GM18519 (cell line): Measurements from ENCODE around the gene TAF1B.
"Not testable (repeated sequence)": the region's sequence is repeated elsewhere in the genome, so short reads cannot be mapped to it uniquely, and the experiment has no call there.

ENCODE experiments used
- ATAC-seq: cut with Tn5 transposase; IDR thresholded peaks from one replicate; pipeline ENCODE4 v1.9.1; 2021; ENCODE audit warnings: mild to moderate bottlenecking, moderate library complexity; ENCODE audit not compliant: unreplicated experiment, low FRiP score

The TAF1B gene

DNA sequence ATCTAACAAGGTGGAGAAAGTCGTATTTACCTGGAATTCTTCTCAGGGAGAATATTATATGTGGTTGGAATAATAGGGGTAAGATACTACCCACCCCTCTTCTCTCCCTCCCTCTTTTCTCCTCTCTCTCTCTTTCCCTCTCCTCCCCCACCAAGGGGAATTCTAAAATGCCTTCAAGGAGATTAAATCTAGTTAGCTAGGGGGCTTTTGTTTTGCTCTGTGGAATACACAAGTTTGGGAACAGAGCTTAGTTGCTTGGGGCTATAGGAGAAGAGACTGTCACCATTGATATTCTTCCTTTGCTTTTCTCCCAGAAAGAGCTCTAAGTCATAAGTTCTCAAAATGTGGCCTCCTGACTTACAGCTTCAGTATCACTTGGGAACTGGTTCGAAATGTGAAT, 34.5 kb downstream of the TAF1B start:
- ATAC-seq = no peak

DNA sequence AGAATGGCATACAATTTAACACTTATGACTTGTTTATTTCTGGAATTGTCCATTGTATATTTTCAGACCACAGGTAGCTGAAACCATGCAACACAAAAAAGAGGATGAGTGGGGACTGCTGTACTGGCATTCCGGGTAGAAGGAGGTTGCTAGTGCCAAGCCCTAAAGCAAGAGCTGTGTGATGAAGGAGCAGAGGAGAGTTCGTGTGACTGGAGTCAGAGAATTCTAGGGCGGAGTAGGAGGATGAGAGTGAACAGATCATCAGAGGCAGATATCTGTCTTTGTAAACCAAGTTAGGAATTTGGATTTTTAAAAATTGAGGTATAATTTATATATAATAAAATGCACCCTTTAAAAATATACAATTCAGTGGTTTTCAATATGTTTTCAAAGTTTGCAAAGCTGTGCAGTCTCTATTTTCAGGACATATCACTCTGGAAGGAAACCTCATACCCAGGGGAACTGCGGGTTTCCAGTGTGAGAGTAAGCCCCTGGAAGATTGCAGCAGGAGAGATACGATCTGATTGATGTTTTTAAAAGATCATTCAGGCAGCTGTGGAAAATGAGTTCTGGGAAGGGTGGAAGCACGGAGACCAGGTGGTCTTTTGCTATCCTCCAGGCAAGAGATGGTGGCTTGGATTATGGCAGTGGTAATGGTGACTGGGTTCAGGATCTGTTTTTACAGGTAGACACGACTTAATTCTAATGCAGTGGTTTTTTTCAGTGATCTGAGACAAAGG, 36.4 kb downstream of the TAF1B start:
- ATAC-seq = no peak

DNA sequence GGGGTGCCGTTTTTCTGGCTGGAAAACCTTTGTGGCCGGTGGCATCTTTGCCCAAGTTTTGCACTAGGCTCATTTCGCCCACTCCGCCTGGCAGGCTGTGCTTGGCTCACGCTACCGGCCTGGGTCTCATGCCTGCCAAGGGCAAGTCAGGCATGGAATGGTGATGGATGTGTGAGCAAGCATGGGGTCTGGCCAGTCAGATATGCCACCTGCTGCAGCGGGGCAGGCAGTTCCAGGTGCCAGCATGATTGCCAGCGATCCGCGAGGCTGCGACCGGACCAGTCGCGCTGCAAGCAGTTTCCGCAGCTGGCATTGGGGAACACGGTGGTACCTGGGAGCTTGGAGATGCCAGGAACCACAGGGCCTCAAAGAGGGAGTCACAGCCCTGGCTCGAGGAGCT, 40.6 kb downstream of the TAF1B start:
- no peak for ATAC-seq

DNA sequence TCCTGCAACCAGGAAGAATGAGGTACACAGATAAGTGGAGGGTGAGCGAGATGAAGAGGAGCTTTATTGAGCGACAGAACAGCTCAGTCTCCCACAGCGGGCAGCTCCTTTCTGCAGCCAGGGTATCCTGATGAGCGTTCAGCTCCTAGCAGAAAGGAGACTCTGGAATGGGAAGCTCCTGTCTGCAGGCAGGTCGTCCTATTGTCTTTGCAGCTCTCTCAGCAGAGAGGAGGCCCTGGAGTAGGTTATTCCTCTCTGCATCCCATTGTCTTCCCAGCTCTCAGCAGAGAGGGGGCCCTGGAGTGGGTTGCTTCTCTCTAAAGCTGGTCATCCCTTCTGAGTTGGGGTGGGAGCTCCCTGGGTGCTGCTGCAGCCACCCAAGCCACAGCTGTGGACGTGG, 41.2 kb downstream of the TAF1B start:
- no peak for ATAC-seq

DNA sequence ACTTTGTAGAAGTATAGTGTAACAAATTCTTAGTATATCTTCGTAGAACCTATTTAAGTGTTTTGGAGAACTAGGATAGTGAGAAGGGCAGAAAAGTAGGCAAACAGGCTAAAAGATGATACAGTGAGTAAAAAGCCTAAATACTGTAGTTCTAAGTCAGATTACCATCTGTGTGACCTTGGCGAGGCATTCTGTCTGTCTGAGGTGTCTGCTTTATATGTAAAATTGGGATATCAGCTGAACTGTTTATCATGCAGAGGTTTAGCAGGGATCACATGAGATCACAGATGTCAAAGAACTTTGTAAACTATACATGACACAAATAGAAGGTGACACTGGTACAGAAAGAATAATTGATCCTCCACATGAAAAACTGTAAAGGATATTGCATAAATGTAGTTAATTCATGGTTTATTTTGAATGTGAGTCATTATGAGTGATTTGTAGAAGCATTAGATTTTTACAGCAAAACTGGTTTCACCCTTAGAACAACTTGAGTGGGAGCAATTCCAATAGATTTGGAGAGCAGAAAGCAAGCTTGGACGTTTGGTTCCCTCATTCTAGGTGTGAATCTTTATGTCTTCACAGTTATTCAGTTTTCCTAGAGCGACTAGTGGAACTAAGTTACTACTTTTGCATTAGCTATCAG, 41.9 kb downstream of the TAF1B start:
- ATAC-seq = no peak

DNA sequence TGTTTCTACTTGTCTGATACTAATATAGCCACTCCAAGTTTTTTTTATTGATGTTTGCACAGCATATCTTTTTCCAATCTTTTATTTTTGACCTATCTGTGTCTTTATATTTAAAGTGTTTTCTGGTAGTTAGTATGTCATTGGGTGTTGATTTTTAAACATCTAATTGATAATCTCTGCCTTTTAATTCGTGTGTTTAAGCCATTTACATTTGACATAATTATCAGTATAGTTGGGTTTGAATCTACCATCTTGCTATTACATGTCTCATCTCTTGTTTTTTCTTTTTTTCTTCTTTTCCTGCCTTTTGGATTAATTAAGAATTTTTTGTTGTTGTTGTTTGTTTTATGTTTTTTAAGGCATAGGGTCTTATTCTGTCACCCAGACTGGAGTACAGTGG, 44.2 kb downstream of the TAF1B start:
- ATAC-seq = no peak

DNA sequence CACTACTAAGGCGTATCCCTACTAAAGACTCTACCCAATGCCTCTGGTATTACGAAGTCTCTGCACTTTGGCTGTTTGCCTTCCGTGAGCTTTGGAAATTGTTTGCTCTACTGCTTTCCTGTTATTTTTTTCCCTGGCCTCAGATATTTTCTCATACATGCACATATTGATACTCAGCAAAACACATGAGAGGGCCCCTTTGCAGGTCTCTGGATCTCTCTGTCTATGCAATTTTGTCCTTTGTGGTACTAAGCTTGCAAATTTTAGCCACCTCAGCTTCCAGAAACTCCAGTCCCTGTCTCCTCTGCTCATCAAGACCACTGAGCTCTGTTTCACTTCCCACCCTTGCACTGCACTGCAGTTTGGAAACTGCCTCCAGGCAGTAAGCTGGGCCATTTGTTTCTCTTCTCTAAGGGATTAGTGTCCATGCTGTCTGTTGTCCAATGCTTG, 46.6 kb downstream of the TAF1B start:
- ATAC-seq = no peak

DNA sequence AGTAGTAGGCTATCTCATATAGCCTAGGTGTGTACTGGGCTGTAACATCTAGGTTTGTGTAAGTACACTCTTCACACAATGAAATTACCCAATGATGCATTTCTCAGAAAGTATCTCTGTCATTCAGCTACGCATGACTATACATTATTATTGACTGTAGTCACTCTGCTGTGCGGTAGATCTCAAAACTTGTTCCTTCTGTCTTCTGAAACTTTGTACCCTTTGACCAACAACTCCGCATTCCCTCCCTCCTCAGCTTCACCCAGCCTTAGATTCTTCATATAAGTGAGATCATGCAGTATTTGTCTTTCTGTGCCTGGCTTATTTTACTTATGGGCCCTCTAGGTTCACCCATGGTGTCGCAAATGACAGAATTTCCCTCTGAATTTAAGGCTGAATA, 49.0 kb downstream of the TAF1B start:
- no peak for ATAC-seq

DNA sequence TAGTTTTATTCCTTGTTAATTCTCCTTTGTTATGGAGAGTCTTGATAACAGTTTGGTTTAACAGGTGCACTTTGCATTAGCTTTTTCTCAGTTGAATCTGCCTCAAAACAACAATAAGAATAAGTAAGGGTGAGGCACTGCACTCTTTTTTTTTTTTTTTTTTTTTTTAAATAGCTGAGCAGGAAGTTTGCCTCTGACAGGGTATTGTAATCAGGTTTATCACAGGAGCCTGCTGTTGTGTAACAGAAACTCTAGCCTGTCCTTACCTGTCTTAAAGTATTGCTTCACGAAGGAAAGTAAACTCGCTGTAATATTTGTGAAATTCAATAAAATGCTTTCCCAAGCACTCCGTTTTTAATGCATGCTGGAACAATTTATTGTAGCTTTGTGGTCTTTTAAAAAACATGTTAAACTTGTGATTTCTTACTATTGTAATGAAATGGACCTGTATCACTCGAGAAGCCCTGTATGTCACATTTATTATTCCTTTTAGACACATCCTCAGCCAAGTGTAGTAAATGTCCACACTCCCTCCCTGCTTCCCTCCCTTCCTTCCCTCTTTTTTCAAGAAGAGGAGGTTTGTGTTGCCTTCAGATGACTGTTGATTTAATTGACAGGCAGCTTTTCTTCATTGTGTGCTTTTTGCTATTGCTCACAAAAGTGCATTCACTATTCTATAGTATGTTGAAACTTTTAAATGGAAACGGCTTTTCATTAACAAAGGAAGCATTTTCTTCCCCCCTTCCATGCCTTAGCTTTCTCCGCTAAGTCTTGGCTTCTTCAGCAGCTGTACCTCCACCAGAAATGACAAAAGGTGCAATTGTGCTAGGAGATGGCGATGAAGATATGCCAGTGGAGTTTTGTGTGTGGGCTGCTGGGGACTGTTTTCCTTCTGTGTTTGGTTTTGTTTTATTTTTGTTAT, 52.7 kb downstream of the TAF1B start:
- ATAC-seq = no peak

DNA sequence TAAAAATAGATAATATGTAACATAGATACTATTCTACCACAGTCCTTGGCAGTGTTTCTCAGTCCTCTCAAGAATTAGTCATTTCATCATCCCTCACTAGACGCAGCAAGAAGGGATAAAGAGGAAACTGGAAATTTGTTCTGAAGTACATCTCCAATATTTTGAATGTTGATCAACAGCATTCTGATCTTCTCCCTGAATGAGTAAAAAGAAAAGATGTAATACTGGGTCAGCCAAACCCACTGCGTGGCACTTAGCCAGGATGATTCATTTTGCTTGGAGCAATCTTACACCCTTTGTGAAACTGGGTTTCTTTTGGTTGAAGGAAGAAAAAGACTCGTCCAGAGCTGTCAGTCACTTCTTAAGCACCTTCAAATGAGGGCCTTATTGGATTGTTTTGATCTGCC, 54.1 kb downstream of the TAF1B start:
- ATAC-seq = no peak

DNA sequence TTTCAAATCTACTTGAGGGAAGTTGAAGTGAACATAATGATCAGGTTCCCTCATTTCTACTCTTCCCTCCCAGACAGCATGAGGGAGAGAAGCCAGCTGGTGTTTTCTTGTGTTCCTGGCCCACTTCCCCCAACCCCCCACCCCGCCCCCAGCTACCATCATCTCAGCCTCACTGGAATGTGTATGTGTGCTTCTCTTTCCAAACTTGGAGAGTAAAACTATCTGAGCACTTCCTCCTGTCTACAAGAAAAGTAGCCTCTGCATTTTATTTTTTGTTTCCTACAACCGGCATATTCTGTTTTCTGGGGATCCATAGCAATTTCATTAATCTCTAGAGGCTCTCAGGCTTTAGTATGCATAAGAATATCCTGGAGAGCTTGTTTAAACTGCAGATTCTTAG, 54.6 kb downstream of the TAF1B start:
- no peak for ATAC-seq

DNA sequence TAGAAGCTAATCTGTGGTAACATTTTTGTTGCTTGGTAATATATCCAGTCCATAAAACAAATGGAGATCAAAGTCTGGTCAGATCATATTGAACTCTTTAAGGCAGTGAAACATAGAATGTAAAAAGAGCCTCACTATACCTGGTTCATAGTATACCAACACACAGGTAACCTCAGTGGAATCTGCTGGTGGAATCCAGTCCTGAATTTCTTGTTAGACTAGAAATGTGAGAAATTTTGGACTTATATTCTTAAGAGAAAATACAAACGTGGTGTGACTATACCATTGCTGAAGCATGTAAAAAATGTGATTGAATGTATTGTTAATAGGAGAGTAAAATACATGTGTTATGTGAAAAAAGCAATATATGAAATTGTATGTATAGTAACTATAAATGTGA, 62.1 kb downstream of the TAF1B start:
- ATAC-seq = no peak

DNA sequence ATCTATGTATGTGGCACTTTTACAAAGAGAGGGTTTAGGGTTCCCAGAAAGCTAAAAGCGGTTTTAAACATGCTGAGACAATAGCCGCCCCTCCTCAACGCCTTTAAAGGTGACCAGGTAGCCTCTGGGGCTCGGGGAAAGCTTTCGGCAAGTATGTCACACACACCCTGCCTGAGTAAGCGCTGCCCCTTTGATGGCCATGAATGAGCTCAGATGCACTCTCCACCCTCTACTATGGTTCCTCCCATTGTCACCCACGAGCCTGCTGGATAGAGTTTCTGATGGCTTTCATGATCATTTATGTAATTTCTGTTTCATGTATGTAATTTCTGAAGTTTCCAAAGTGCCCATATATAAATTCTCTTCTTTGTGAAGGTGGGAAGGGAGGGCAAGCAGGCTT, 64.1 kb downstream of the TAF1B start:
- no peak for ATAC-seq

DNA sequence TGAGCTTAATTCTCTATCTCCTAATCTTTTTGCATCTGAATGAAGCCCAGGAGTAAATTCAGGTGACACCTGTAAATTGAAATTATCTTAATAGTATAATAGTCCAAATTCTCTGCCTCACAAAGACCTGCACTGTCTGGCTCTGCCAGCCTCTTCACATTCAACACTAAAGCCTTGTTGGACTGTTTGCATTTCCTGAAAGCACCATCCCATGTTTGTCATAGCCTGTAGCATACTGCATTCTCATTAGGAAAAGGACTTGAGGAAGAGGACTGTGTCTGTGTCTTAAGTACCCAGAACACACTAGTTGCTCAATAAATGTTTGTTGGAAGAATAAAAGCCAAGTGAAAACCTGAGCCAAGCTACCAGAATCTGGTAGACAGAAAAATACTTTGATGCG, 65.4 kb downstream of the TAF1B start:
- ATAC-seq = no peak

DNA sequence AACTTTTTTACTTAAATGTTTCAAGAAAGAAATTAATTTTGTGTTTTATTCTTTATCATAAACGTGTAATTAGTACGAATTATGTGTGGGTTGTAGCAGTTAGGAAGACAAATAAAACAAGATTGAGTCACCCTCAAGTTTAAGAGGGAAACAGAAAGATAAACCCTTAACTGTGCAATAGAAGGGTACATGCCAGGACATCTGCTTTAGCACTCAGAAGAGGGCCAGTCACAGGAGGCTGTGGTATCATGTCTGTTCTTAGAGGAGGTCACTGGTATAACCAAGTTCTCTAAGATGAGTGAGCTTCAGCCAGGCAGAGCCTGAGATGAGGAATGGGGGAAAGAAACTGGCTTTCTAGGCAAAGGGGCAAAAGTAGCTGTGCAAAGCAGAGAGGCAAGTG, 65.8 kb downstream of the TAF1B start:
- ATAC-seq = no peak

DNA sequence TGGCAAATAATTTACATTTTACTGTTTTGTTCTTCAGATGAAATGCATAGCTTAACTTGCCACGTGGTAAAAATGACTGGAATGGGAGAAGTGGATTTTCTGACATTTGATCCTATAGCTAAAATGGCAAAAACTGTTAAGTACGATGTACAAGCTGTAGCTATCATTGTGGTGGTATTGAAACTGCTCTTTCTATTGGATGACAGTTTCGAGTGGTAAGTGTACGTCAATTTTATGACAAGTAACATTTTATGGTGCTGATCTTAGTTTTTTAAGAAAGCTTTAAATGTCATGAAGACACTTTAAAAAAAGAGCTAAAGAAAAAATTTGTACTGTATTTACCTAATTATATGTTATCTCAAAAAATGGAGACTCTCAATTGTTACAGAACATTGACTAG, 67.4 kb downstream of the TAF1B start:
- no peak for ATAC-seq

DNA sequence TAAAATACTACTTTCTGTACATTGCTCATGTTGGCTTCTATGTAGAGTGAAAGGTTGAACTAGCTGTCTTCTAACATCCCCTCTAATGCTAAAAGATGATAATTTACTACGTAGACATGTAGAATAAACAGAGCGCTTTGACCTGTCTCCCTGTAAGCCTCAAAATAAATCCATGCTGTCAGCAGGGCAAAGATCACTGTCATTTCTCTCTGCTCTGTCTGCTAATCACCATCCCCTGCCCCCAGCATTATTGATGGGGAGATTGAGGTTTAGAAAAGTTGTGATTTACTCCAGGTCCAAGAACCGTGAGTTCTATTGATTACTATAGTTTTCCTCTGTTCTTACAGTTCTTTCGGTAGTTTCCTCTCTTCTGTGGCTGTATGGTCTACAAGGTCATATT, 69.2 kb downstream of the TAF1B start:
- ATAC-seq = no peak

DNA sequence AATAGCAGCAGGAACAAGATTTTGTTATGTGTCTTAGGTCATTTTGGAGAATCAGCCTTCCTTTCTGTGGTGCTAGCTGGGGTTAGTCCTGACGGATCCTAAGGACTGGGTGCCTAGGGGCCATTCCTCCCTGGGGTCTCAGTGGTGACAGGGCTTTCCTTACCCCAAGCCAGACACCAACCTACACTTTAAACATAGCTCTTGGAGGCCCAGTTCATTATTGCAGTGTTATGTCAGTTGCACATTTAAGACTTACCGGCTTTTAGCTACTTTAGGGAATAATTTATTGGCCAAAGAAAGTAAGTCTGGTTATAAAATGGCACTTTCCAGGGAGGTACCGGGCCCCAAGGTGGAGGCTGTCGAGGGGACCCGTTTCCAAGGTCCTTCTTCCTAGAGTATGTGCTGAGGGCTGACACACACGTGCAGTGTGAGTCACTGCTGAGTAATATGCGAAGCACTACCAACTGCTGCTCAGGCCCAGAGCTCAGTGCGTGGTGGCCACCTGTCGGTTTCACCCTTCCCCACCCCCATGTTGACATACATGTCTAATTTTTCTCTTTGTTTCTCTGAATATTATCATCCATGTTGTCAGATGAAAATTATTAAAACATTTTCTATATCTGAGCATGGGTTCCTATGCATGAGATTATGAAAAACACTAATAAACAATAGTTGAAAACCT, 71.3 kb downstream of the TAF1B start:
- ATAC-seq = peak; percentile 92

DNA sequence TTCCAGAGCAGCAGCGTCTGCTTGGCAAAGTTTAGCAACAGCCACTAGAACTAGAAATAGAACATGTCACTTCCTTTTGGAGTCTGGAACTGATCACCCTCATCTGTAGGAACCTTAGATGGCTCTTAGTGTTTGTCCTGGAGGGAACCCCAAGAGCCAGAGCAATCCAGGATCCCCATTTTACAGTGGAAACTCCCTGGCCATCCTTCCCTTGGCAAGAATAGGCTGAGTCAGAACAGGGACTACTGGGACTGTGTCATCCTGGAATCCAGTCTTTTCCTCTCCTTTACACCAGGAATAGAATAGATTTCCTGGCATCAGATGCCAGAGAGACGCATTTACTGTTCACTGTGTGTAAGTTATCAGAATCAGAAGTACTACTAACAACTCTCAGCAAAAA, 75.0 kb downstream of the TAF1B start:
- ATAC-seq = no peak

DNA sequence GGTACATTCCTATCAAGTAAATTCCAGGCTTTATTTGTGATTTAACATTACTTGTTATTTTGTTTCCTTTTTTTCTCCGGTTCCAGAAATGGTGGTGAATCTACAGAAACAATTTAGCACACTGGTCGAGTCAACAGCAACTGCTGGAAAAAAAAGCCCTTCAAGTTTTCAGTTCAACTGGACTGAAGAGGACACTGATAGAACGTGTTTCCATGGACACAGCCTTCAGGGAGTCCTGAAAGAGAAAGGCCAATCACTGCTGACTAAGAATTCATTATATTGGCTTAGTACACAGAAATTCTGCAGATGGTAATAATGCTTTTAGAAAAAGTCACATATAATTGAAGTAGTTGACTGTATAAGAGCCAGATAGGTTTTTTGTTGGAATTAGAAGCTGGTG, 76.2 kb downstream of the TAF1B start:
- no peak for ATAC-seq

DNA sequence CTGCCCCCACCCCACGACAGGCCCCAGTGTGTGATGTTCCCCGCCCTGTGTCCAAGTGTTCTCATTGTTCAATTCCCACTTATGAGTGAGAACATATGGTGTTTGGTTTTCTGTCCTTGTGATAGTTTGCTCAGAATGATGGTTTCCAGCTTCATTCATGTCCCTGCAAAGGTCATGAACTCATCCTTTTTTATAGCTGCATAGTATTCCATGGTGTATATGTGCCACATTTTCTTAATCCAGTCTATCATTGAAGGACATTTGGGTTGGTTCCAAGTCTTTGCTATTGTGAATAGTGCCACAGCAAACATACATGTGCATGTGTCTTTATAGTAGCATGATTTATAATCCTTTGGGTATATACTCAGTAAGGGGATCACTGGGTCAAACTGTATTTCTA, 83.7 kb downstream of the TAF1B start:
- ATAC-seq = not testable (repeated sequence)
